ENCODE results near the gene PCDH10.

The PCDH10 gene

GRCh38 chr4:133154725-133155124, 5.6 kb downstream of the PCDH10 start:
- no peaks in the 10 kb centered on the region for H3F3A ChIP-seq (ENCODE audit: insufficient read depth, low read length)
- no peaks in the 10 kb centered on the region for H3K9me2 ChIP-seq (replicated peaks; ENCODE audit: insufficient read depth, low read length)
- no peak overlapping the region for H2AFZ ChIP-seq (ENCODE audit: low read length)
- no peak overlapping the region for H3K9ac ChIP-seq (ENCODE audit: low read length)
- no peaks in the 10 kb centered on the region for H3K27me3 ChIP-seq (replicated peaks; ENCODE audit: insufficient read depth, low read length)
- no peaks in the 10 kb centered on the region for H3K79me2 ChIP-seq (ENCODE audit: low read length)
- DNase-seq = peak; percentile 30
- TF ChIP-seq EZH2 (optimal IDR thresholded peaks at IDR 0.05; ENCODE audit: low read depth, low read length) (no peak), CTCF (IDR thresholded peaks at IDR 0.05; ENCODE audit: low read length) (peak; percentile 68)
- no peaks in the 10 kb centered on the region for H3K9me3 ChIP-seq (replicated peaks; ENCODE audit: insufficient read depth, low read length)
- no peaks in the 10 kb centered on the region for H3K4me1 ChIP-seq (ENCODE audit: low read length)
- H3K36me3 ChIP-seq (replicated peaks; ENCODE audit: insufficient read depth, low read length) = no peaks in the 10 kb centered on the region
- no peak overlapping the region for H3K27ac ChIP-seq (ENCODE audit: low read length)
- no peak overlapping the region for H3K4me3 ChIP-seq (ENCODE audit: low read length)
- H4K20me1 ChIP-seq (ENCODE audit: insufficient read depth, low read length) = no peaks in the 10 kb centered on the region
- no peak overlapping the region for H3K4me2 ChIP-seq (ENCODE audit: low read depth, low read length)

DNA sequence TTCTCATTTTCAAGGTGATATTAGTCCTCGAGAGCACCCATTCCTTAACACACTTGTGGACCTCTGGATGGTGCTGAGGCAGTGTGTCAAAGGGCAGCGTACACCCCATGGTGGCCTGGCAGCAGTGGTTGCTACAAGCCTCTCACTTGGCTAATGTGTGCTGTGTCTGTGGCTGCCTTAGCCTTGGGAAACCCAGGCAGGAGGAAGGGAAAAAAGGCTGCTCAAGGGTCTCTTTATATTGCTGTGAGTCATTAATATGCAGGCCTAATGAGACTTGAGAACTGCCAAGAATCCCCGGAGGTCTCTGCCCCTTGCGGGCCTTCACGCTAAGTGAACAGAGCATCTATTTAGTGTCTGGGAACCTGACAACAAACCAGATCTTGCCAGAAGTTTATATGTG, 7.0 kb downstream of the PCDH10 start:
- no peaks in the 10 kb centered on the region for H3K4me1 ChIP-seq (ENCODE audit: low read length)
- H2AFZ ChIP-seq (ENCODE audit: low read length) = no peak overlapping the region
- no peak overlapping the region for H3K4me3 ChIP-seq (ENCODE audit: low read length)

GRCh38 chr4:133156556-133156955, 7.5 kb downstream of the PCDH10 start:
- no peak overlapping the region for H2AFZ ChIP-seq (ENCODE audit: low read length)
- no peak overlapping the region for H3K9ac ChIP-seq (ENCODE audit: low read length)
- H3K4me1 ChIP-seq (ENCODE audit: low read length) = no peaks in the 10 kb centered on the region
- no peaks in the 10 kb centered on the region for H3K79me2 ChIP-seq (ENCODE audit: low read length)
- H3F3A ChIP-seq (ENCODE audit: insufficient read depth, low read length) = no peaks in the 10 kb centered on the region
- H3K27me3 ChIP-seq (replicated peaks; ENCODE audit: insufficient read depth, low read length) = no peaks in the 10 kb centered on the region
- TF ChIP-seq EZH2 (optimal IDR thresholded peaks at IDR 0.05; ENCODE audit: low read depth, low read length) = no peak
- TF ChIP-seq EZH2phosphoT487 (IDR thresholded peaks at IDR 0.05; ENCODE audit: low read length) = no peak
- TF ChIP-seq CTCF (IDR thresholded peaks at IDR 0.05; ENCODE audit: low read length) = no peak
- H3K27ac ChIP-seq (ENCODE audit: low read length) = no peak overlapping the region
- no peak for DNase-seq
- no peaks in the 10 kb centered on the region for H3K36me3 ChIP-seq (replicated peaks; ENCODE audit: insufficient read depth, low read length)
- no peak overlapping the region for H3K4me2 ChIP-seq (ENCODE audit: low read depth, low read length)
- no peaks in the 10 kb centered on the region for H3K9me2 ChIP-seq (replicated peaks; ENCODE audit: insufficient read depth, low read length)
- H3K4me3 ChIP-seq (ENCODE audit: low read length) = no peak overlapping the region
- H3K9me3 ChIP-seq (replicated peaks; ENCODE audit: insufficient read depth, low read length) = no peaks in the 10 kb centered on the region
- H4K20me1 ChIP-seq (ENCODE audit: insufficient read depth, low read length) = no peaks in the 10 kb centered on the region

More for the DNA sequence above, 7.0 kb downstream of the PCDH10 start:
- TF ChIP-seq EZH2phosphoT487 (IDR thresholded peaks at IDR 0.05; ENCODE audit: low read length) (no peak), EZH2 (optimal IDR thresholded peaks at IDR 0.05; ENCODE audit: low read depth, low read length) (no peak), CTCF (IDR thresholded peaks at IDR 0.05; ENCODE audit: low read length) (no peak)
- H3K27me3 ChIP-seq (replicated peaks; ENCODE audit: insufficient read depth, low read length) = no peaks in the 10 kb centered on the region
- no peak overlapping the region for H3K9ac ChIP-seq (ENCODE audit: low read length)
- H3K4me2 ChIP-seq (ENCODE audit: low read depth, low read length) = no peak overlapping the region
- H3F3A ChIP-seq (ENCODE audit: insufficient read depth, low read length) = no peaks in the 10 kb centered on the region
- no peak for DNase-seq
- H3K9me2 ChIP-seq (replicated peaks; ENCODE audit: insufficient read depth, low read length) = no peaks in the 10 kb centered on the region
- no peaks in the 10 kb centered on the region for H4K20me1 ChIP-seq (ENCODE audit: insufficient read depth, low read length)
- H3K79me2 ChIP-seq (ENCODE audit: low read length) = no peaks in the 10 kb centered on the region
- no peak overlapping the region for H3K27ac ChIP-seq (ENCODE audit: low read length)
- H3K9me3 ChIP-seq (replicated peaks; ENCODE audit: insufficient read depth, low read length) = no peaks in the 10 kb centered on the region
- H3K36me3 ChIP-seq (replicated peaks; ENCODE audit: insufficient read depth, low read length) = no peaks in the 10 kb centered on the region

Data from MM.1S (cell line).